GM12874 (cell line): ENCODE results near the gene ELF4.

Experiments used
- CTCF ChIP-seq: IDR thresholded peaks from 2 replicates; pipeline ENCODE4 v1.5.1; 2011; ENCODE audit warnings: low read depth, mild to moderate bottlenecking, control low read depth, low read length, moderate library complexity; ENCODE audit not compliant: insufficient read depth

The ELF4 gene

GRCh38 chrX:130051176-130051845 lies 59.0 kb downstream of the ELF4 start:
- TF ChIP-seq CTCF: no peak

- no peak for TF ChIP-seq CTCF
Measured at GRCh38 chrX:130049821-130050220, 60.5 kb downstream of the ELF4 start.

GRCh38 chrX:130048686-130049222 lies 61.5 kb downstream of the ELF4 start:
- TF ChIP-seq CTCF: no peak

- no peak for TF ChIP-seq CTCF
Measured at GRCh38 chrX:130047416-130047815, 62.9 kb downstream of the ELF4 start.

- TF ChIP-seq CTCF: no peak
Measured at GRCh38 chrX:130039847-130040246, 70.5 kb downstream of the ELF4 start.

GRCh38 chrX:130034178-130034577 lies 76.1 kb downstream of the ELF4 start:
- TF ChIP-seq CTCF: no peak

- no peak for TF ChIP-seq CTCF
Measured at GRCh38 chrX:130032552-130032951, 77.7 kb downstream of the ELF4 start.
